ENCODE results near the gene AFAP1L1. TPM values are rescaled to one million over a fixed set of nuclear protein-coding genes. Genes with fewer than 3 reads are reported as not detected.

AFAP1L1 gene
- polyA plus RNA-seq, 1 experiment, result 1.8 TPM

- Histone ChIP-seq H3K4me3 (ENCODE audit: low read depth, low read length) (no peak overlapping the region), H3K9me3 (ENCODE audit: control insufficient read depth, insufficient read depth, low read length) (no peaks in the 10 kb centered on the region; the same call in 1 of the 2 replicates), H3K27ac (ENCODE audit: low read depth, low read length) (no peak overlapping the region), H3K27me3 (ENCODE audit: control insufficient read depth, insufficient read depth, low read length) (no peaks in the 10 kb centered on the region)
- DNase-seq (ENCODE audit: low read depth, low spot score), result no peak
- POLR2A ChIA-PET, result no interaction called here
- no peak for TF ChIP-seq CTCF (IDR thresholded peaks at IDR 0.05; ENCODE audit: low read depth, low read length)
- CTCF ChIA-PET, result interaction anchor here (1.4 to 1.5 kb wide), 2 partner anchors 13 to 16 kb away, joined by 3 read pairs; no protein-coding TSS in a partner anchor
Observed at GRCh38 chr5:149301049-149301743, 29.5 kb downstream of the AFAP1L1 start.

- no peak overlapping the region for H3K27ac ChIP-seq (ENCODE audit: low read depth, low read length)
- CTCF ChIA-PET, result interaction anchor here (1.5 kb wide), 1 partner anchor 12 kb away, joined by 3 read pairs; no protein-coding TSS in a partner anchor
- no peak overlapping the region for H3K4me3 ChIP-seq (ENCODE audit: low read depth, low read length)
- no peaks in the 10 kb centered on the region; the same call in 1 of the 2 replicates for H3K9me3 ChIP-seq (ENCODE audit: control insufficient read depth, insufficient read depth, low read length)
- DNase-seq (ENCODE audit: low read depth, low spot score), result peak; percentile 8
- no peak for TF ChIP-seq CTCF (IDR thresholded peaks at IDR 0.05; ENCODE audit: low read depth, low read length)
- no peaks in the 10 kb centered on the region for H3K27me3 ChIP-seq (ENCODE audit: control insufficient read depth, insufficient read depth, low read length)
- POLR2A ChIA-PET, result no interaction called here
Observed at GRCh38 chr5:149301744-149302380, 30.2 kb downstream of the AFAP1L1 start.

- ChIA-PET CTCF (interaction anchor here (1.2 to 1.5 kb wide), 2 partner anchors 12 to 173 kb away, joined by 3 read pairs; no protein-coding TSS in a partner anchor), POLR2A (no interaction called here)
- Histone ChIP-seq H3K4me3 (ENCODE audit: low read depth, low read length) (no peak overlapping the region), H3K27ac (ENCODE audit: low read depth, low read length) (peak overlapping the region; percentile 21), H3K9me3 (ENCODE audit: control insufficient read depth, insufficient read depth, low read length) (no peaks in the 10 kb centered on the region; the same call in 1 of the 2 replicates), H3K27me3 (ENCODE audit: control insufficient read depth, insufficient read depth, low read length) (no peaks in the 10 kb centered on the region)
- no peak for DNase-seq (ENCODE audit: low read depth, low spot score)
- TF ChIP-seq CTCF (IDR thresholded peaks at IDR 0.05; ENCODE audit: low read depth, low read length), result no peak
Observed at GRCh38 chr5:149302641-149303040, 31.0 kb downstream of the AFAP1L1 start.

- CTCF ChIA-PET, result interaction anchor here (1.2 kb wide), 1 partner anchor 173 kb away, joined by 3 read pairs; no protein-coding TSS in a partner anchor
- peak; percentile 43 for DNase-seq (ENCODE audit: low read depth, low spot score)
- Histone ChIP-seq H3K4me3 (ENCODE audit: low read depth, low read length) (no peak overlapping the region), H3K27me3 (ENCODE audit: control insufficient read depth, insufficient read depth, low read length) (no peaks in the 10 kb centered on the region), H3K9me3 (ENCODE audit: control insufficient read depth, insufficient read depth, low read length) (no peaks in the 10 kb centered on the region; the same call in 1 of the 2 replicates), H3K27ac (ENCODE audit: low read depth, low read length) (no peak overlapping the region)
- POLR2A ChIA-PET, result no interaction called here
- no peak for TF ChIP-seq CTCF (IDR thresholded peaks at IDR 0.05; ENCODE audit: low read depth, low read length)
Observed at GRCh38 chr5:149303210-149303609, 31.6 kb downstream of the AFAP1L1 start.
